Omental fat pad (tissue), 4 donors: Measurements from ENCODE around the gene RRAS2. TPM values are rescaled to one million over a fixed set of nuclear protein-coding genes. Genes with fewer than 3 reads are reported as not detected.
A peak's percentile ranks its signal among the peaks of the same experiment; 100 is the strongest.

Experiments
- ATAC-seq: fragments of 150-250 bp; one replicate; pipeline ENCODE4 v1.9.1; 2016; ENCODE audit warnings: mild to moderate bottlenecking, moderate library complexity; ENCODE audit not compliant: low FRiP score
- DNase-seq: peaks from one replicate; pipeline ENCODE4 v3.0.0-alpha.2; 2019; ENCODE audit warnings: low spot score
- CTCF ChIP-seq, 3 donors: fragments of 450-650 bp; IDR thresholded peaks; one replicate each; pipeline ENCODE4 v1.5.1; 2016 to 2017; ENCODE audit warnings: antibody characterized with exemption in 3 of 3, mild to moderate bottlenecking in 3 of 3, moderate library complexity in 2 of 3
- total RNA-seq, 4 donors: library from RNA; depleted of rRNA; stranded (reverse); fragments of >200 nt; gene quantifications; one replicate each; pipeline ENCODE4 v1.1.0, GENCODE V29; 2016

Gene RRAS2
- total RNA-seq, 4 donors from 2014 or later = 33.9 to 80.3 (median 70.7) TPM

GRCh38 chr11:14341968-14342367 is 17.0 kb downstream of the RRAS2 start:
- no peak for TF ChIP-seq CTCF (IDR thresholded peaks at IDR 0.05)
- no peak for ATAC-seq
- no peak for DNase-seq

- TF ChIP-seq CTCF (IDR thresholded peaks at IDR 0.05) = no peak
- ATAC-seq (no peak), DNase-seq (no peak)
Observed at GRCh38 chr11:14340721-14341120, 18.3 kb downstream of the RRAS2 start.

- ATAC-seq (no peak), DNase-seq (no peak)
- TF ChIP-seq CTCF (IDR thresholded peaks at IDR 0.05) = no peak
Observed at GRCh38 chr11:14339356-14339755, 19.6 kb downstream of the RRAS2 start.

GRCh38 chr11:14336507-14337503 is 22.2 kb downstream of the RRAS2 start:
- TF ChIP-seq CTCF (IDR thresholded peaks at IDR 0.05) = no peak
- ATAC-seq (peak; percentile 51), DNase-seq (no peak)

GRCh38 chr11:14335712-14336111 is 23.3 kb downstream of the RRAS2 start:
- ATAC-seq = no peak
- DNase-seq = no peak
- no peak for TF ChIP-seq CTCF (IDR thresholded peaks at IDR 0.05)

- DNase-seq (no peak), ATAC-seq (no peak)
- TF ChIP-seq CTCF (IDR thresholded peaks at IDR 0.05) = no peak
Observed at GRCh38 chr11:14334893-14335292, 24.1 kb downstream of the RRAS2 start.

GRCh38 chr11:14334192-14334591 is 24.8 kb downstream of the RRAS2 start:
- TF ChIP-seq CTCF (IDR thresholded peaks at IDR 0.05) = no peak
- ATAC-seq (no peak), DNase-seq (no peak)
